CD4-positive, alpha-beta T cell treated with Interleukin-1 beta for 1 hour (primary cell): ENCODE data around the gene TMEM135.
"Not testable (repeated sequence)": the region's sequence is repeated elsewhere in the genome, so short reads cannot be mapped to it uniquely, and the experiment has no call there.

Source experiments
- DNase-seq, 2 donors: peaks; one replicate each; pipeline ENCODE4 v3.0.0-alpha.2; 2020 to 2022

Gene TMEM135

DNA sequence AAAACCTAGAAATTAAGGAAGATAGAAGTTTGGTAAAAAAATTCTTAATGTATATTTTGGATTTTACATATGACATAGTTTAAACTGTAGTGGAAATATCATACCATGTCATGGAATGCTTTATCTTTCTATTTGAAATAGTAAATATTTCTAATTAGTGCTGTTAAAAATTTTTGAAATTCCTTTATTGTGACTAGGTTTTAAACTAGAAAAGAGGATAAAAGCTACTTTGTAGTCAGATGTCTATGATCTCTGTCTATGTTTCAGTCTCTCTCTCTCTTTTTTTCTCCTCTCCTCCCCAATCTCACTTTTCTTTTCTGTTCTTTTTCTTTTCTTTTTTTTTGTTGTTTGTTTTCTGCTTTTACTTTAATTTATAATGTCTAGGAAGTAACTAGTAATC, 226.2 kb downstream of the TMEM135 start:
- DNase-seq, result no peak

DNA sequence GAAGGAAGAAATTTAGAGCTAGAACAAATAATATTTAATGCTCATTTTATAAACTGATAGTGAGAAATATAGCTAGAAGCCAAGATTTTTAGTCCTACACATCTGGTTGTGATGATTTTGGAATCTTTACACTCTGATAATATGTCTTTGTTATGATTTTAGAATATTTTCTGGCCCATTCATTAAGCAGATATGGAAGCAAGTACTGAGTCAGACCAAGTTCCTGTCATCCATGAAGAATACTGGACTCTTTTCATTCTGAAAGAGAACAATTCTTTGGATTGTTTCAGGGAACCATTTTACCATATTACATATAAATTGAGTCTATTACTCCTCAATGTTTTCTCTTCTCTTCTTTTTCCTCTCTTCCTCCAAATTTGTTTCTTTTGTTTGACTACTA, 227.4 kb downstream of the TMEM135 start:
- no peak for DNase-seq

DNA sequence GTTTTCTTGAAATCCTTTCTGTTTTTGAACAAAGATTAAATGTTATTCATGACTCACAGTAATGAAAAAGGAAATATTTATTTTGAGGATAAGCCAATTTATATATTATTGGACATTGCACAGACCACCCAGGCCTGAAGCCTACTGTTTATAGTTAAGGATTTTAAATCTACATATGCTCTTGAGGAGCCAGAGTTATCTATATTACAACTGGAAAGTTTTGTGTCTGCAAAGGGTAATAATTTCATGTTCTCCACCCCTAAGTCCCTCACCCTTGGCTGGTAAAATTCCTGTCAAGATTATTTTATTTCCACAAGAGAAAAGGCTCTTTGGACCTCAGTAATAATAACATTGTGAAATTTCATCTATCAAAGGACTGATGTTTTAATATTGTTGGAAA, 228.2 kb downstream of the TMEM135 start:
- no peak for DNase-seq

DNA sequence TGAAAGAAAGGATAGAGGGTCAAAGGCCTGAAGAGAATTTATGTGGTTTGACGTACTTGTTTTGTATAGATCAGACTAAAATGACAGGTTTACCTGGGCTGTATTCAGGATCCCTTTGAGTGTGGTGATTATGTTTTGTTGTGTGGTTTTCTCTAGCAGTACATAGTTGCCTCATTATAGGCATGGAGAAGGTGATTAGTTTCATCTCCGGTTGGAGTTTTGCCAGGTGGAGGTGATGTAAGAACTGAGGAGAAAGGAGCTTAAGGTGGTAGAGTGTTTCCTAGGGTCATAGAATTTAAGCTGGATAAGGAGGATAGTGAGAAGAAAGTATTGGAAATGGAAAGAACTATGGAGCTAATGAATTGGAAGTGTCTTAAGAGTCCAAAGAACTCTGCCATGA, 229.0 kb downstream of the TMEM135 start:
- no peak for DNase-seq

DNA sequence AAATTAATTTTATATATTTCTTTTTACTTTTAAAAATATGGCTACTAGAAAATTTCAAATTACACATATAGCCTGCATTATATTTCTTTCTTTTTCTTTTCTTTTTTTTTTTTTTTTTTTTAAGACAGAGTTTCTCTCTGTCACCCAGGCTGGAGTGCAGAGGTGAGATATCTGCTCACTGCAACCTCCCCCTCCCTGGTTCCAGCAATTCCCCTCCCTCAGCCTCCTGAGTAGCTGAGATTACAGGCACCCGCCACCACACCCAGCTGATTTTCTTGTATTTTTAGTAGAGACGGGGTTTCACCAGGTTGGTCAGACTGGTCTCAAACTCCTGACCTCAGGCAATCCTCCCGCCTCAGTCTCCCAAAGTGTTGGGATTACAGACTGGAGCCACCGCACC, 234.2 kb downstream of the TMEM135 start:
- not testable (repeated sequence) for DNase-seq

DNA sequence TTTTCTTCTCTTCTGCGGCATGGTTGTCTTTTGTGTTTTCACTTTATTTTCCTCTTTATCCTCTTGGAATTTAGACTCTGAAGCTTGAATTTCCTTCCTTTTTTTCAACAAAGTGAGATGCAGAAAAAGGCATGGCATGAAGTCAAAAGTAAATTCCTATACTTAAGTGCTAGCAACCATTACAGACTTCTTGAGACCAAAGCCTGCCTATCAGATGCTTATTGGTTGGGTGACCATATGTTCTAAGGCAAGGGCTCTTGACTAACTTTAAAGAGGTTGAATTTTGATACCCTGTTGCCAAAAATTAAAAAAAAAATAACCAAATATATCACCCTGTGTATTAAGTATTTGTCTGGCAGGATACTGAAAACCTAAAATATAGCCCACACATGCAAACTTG, 237.4 kb downstream of the TMEM135 start:
- no peak for DNase-seq

DNA sequence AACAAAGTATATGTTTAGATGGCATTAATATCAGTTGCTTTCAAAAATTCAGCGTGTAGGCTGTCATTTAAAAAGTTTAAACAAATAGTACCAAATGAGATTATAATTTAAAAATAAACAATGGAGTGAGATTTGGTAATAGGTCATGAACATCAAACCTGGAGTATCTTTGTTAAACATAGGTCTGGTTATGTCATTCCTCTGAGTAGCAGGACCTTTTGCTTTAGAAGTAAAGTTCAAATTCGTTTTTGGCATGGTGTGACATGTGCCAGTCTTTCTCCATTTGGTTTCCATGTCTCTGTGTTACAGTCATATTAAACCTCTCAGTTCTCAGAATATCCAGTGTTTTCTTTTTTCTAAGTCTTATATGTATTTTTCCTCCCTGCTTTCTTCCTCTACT, 242.4 kb downstream of the TMEM135 start:
- DNase-seq, result no peak

DNA sequence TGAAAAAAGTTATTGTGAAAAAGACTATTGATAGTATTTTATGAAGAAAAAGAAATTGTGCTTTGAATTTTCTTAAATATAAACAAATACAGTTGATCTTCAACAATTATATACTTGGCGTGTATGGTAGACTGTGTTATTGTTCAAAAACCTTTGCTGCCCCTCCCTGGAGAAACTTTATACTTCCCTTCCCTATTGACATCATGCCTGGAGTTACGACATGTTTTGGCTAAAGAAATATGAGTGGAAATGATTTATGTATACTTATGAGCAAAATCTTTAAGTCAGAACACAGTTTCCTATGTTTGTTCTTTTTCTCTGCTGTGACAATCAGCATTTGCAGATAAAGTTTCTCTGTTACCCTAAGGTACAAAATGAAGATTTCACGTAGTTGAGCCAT, 243.8 kb downstream of the TMEM135 start:
- no peak for DNase-seq

DNA sequence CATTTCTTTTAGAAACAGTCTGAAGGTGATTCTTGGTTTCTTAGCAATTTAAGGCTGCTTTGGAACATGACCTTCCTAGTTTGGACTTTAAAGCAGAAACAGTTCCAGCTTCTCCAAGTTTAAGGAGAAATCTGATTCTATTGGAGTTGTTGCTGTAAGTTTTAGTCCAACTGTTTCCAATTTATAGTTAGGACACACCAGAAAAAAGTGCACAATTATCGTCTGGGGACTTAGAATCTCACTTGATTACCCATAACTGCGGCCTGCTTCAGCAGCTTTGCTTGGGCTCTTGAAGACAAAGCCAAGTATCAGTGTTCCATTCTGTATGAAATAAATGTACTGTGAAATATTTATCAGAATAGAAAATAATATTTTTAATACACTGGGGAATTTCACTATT, 246.6 kb downstream of the TMEM135 start:
- no peak for DNase-seq

DNA sequence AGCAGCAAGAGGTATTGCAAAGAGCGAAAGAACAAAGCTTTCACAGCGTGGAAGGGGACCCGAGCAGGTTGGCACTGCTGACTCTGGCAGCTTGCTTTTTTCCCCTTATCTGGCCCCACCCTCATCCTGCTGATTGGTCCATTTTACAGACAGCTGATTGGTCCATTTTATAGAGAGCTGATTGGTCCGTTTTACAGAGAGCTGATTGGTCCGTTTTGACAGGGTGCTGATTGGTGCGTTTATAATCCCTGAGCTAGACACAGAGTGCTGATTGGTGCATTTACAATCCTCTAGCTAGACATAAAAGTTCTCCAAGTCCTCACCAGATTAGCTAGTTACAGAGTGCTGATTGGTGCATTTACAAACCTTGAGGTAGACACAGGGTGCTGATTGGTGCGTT, 247.9 kb downstream of the TMEM135 start:
- DNase-seq, result not testable (repeated sequence)

DNA sequence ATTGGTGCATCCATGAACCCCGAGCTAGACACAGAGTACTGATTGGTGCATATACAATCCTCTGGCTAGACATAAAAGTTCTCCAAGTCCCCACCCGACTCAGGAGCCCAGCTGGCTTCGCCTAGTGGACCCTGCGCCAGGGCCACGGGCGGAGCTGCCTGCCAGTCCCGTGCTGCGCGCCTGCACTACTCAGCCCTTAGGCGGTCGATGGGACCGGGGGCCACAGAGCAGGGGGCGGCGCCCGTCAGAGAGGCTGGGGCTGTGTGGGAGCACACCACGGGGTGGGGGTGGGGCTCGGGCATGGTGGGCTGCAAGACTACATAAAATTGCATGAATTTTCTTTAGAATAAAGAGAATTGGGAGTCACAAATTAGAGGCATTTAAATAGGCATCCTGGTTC, 248.6 kb downstream of the TMEM135 start:
- no peak for DNase-seq

DNA sequence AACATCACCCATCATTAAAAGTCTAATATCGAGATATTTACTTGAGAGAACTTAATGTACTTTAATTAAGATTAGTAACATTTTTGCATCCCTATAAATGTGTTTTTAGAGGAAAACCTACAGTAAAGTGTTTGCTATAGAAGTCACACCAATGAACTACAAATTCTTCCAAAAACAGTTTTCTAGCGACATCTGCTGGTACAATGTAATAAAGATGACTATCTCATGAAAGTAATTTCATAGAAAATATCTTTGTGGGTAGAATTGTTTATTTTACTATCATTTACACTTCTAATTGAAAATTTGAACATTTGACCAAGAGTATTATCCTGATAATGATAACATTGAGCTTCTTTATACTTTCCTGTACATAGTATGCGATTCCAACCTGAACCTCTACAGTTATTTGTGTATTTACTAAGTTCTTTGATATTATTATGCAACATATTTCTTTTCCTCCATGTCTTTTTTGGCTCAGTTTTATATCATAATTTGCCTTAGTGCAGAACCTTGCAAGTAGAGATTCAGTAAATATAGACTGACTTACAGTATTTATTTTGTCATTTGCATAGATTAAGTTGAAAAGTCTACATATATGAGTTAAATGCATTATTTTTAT, 252.7 kb downstream of the TMEM135 start:
- peak in 1 of 2 donors; percentile 58 for DNase-seq

DNA sequence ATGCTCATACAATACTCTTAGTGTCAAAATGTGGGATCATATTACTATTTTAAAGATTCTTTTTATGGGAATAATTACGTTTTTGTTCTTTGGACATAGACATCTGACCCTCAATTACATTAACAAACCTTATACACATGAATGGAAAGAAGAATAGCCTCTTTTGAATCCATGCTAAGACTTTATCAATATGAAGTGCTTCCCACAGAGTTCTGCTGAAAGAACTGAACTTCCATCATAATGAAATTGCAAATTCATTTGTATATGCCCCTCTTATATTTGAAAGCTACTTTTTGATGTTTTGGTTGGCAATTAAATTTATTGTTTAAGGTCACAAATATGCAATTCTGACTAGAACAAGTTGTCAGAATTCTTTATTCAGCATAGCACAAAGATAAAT, 254.9 kb downstream of the TMEM135 start:
- DNase-seq, result no peak

DNA sequence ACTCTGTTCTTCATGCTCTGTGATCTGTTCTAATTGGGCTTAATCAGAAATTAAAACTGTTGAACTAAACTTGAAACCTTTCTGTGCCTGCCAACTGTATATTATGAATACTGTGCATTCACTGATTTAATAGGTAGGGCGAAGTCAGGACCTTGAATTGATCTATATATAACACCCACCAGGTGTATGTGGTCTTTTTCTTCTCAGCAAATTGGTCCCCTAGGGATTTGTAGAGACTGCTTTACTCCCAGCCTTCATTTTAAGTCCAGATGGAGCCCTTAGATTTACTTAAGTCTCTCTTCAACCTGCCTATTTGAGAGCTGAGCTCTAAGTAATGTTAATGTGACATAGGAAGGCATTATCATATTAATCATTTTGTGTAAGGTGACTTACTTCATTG, 257.5 kb downstream of the TMEM135 start:
- DNase-seq, result no peak

DNA sequence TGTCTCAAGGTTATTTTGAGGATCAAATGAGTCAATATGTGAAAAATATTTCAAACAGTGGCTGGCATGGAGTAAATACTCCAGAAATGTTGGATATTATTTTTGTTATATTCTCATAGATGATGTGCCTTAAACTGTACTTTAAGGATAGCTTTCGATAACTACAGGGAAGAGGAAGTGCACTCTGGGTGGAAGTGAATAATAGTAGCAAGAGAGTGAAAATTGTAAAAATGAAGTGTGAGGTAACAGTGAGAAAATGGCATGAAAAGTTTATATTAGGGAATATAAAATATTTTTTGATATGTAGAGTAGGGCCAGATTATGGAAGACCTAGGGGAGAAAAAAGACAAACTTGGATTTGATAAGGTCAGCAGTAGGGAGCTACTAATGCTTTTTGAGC, 258.9 kb downstream of the TMEM135 start:
- DNase-seq, result no peak

DNA sequence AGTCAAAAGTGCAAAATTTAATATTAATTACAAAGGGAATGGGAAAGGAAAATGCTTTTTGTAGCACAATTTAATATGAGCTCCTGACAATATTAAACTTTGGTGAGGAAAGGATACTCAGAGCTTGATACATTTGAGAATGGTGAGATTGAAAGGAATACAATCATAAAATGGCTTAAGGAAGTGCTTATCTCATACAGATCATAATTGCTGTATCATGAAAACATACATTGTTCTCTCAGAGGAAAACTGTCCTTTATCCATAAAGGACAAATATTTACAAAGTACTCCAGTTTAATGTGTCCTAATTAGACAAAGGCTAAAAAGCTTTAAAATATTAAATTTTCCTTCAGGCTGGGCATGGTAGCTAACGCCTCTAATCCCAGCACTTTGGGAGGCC, 260.4 kb downstream of the TMEM135 start:
- DNase-seq, result no peak

DNA sequence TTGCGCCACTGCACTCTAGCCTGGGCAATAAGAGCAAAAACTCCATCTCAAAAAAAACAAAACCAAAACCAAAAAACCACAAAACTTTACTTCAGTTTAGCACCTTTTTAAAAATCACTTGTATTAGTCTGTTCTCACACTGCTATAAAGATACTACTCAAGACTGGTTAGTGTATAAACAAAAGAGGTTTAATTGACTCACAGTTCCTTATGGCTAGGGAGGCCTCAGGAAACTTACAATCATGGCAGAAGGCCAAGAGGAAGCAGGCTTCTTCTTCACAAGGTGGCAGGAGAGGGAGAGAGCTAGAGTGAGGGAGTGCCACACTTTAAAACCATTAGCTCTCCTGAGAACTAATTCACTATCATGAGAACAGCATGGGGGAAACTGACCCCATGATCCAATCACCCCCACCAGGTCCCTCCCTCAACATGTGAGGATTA, 261.3 kb downstream of the TMEM135 start:
- no peak for DNase-seq

DNA sequence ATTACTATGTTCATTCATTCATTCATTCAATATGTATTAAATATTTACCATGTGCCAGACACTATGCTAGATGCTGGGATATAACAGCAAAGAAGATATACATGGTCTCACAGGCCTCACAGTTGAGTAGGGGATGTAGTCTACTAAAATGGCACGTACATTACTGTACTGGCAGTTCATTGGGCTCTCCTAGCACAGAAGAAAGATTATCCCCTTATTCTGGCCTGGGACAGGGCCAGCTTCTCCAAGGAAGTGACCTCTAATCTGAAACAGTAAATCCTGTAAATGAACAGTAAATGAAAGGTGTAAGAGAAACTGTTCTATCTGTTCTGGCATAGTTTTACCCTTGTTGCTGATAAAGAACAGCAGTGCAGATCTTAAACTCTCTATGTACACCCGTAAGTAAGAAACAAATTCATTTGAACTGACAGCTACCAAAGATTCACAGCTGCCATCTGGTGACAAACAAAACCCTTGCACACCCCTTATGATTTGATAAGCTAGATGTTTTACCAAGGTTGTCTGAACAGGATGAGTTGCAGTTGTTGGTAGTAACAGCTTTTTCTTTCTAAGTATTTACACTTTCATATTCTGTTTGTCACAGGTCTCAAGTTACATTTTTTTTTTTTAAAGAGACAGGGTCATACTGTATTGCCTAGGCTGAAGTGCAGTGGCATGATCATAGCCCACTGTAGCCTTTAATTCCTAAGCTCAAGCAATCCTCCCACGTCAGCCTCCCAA, 263.1 kb downstream of the TMEM135 start:
- DNase-seq, result no peak

DNA sequence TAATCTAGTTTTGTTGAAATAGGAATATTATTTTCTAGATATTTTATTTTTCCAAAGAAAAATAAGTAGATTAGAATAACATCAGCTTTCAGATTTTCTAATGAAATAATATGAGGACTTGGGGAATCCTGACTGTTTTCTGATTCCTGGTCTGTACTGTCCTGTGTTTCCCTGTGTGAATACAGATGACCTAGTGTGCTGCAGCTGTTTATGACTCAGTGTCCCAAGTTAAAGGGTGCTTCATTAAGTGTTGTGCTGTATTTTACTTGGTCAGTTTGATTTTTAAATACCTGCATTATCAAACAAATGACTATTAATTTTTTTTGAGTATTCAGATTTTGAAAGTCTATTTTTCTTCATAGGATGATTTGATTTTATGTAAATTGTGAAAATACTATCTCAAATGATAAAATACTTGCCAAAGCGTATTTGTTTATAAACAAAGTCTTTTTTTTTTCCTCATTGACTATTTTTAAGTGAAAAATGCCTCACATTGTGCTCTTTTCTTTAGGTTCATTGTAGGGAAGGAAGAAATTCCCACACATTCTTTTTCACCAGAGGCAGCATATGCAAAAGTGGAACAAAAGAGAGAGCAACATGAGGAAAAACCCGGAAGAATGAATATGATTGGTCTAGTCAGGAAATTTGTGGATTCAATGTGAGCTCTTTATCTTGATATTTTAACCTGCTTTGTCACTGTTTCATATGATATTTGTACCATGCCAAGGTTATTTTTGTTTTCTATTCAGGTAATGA, 264.2 kb downstream of the TMEM135 start:
- no peak for DNase-seq

DNA sequence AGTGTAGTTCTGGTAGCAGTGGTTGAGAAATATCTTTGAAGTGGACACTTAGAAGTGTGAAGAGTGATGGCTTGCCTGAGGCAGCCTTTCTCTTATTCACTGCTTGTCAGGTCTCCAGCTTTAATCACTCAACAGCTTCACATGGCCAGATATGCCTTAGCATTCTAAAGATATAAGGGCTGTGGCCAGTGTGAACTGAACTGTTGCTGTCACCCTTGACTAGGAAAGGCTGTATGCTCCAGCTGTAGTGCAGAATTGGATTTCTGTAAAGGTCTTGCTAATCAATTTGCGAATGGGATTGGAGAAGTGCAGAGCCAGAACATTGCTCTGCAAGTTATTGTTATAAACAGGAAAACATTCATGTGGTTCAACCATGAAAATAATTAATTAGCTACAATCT, 266.7 kb downstream of the TMEM135 start:
- DNase-seq, result no peak

DNA sequence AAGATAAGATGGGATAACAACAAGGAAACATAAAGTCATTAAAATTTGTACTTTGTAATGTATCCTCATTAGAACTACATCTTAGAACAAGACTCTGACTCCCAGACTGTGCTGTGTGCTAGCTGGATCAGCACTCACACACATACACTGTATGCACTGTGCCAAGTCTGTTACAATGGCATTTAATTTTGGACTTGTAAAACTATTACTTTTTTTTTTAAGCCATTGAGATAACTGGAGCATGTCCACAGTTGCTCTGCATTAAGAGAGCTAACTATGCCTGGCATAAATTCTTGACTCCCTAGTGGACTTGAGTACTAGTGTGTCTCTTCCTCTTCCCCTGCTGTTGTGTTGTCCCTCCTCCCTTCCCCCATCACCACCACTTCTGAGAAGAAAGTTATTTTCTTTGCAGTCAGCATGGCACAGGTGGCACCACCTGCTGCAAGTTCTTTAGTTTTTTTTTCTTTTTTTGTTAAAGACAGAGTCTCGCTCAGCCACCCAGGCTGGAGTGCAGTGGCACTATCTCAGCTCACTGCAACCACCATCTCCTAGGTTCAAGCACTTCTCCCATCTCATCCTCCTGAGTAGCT, 268.6 kb downstream of the TMEM135 start:
- DNase-seq, result no peak

DNA sequence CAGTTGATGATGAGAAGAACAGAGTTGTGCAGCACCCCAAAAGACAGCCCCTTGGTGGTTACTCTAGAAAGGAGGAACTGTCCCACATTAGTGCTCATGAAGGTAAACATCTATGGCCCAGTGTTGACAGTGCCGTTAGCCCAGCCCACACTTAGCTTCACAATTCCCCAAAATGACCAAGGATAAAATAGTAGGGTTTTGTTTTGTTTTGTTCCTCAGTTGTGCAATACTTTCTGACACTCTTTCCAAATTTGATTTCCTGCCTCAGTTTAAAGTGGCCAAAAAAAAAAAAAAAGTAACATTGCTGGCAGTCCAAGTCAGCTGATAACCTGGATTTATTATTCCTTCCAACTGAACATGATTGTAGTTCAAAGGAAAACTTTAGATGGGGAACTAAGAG, 269.4 kb downstream of the TMEM135 start:
- no peak for DNase-seq

DNA sequence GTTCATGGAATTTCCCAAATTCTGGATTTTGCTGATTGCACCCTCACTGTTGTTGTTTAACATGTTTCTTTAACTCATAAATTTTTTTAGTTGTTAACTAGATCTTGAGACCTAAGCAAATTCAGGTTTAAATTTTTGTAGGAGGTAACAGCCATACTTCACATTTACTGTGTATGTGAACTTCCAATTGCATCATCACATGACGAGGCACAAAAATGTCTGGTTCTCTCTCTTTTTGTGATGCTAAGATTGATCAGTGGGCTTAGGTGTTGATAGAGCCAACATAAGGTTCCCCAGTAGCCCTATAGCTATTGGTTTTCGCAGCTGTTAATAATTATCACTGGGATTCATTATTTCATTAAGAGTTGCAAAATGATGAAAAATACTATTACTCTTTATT, 277.5 kb downstream of the TMEM135 start:
- no peak for DNase-seq

DNA sequence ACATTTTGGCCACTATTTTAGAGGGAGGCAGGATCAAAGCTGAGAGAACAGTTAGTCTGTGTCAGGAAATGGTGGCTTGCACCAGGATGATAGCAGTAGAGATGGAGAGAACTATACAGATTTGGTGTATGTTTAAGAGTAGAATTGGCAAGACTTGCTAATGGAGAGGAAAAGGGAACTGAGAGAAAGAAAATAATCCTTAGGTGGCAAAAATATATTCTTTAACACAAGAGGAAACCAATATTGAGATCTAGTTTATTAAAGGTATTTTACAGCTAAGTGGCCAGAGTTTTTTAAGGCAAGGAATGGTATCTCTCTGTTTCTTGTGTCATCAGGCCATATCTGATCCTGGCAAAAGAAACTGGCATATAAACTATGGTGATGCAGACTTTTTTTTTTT, 278.8 kb downstream of the TMEM135 start:
- DNase-seq, result no peak
